ENCODE data around the gene ASB15.

Gene ASB15

DNA sequence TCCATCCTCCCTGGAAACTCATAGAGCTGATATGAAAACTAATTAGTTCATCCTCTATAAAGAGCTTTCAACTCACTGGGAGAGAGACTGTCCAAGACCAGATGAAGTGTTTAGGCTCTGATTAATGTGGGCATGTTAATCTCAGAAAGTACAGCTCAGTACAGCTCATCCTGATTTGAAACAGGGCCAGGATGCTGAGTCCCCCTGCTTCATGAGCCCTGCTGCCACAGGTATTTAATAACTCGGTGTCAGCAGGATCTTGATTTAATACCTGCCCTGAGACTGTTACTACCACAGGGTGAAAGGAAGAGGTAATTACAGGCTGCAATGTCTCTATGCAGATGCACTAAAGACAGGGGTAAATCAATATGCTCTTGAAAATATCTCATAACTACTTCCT is 64.9 kb downstream of the ASB15 start:
- no peak overlapping the region for H3K27ac ChIP-seq (ENCODE audit: extremely low read depth, low read depth, low read length)
- H3K4me1 ChIP-seq (ENCODE audit: control insufficient read depth, insufficient read depth, low read length), result no peaks in the 10 kb centered on the region
- TF ChIP-seq ZNF175 (tag by site-specific recombination; IDR thresholded peaks at IDR 0.05) (no peak), SP7 (tag by site-specific recombination; IDR thresholded peaks at IDR 0.05) (peak; percentile 87)
- ChIA-PET POLR2A (no interaction called here), CTCF (no interaction called here)
- no peaks in the 10 kb centered on the region for H3K9me3 ChIP-seq (ENCODE audit: control insufficient read depth, insufficient read depth, low read depth, low read length)
- no peaks in the 10 kb centered on the region for H3K36me3 ChIP-seq (ENCODE audit: control insufficient read depth in 2 of 2, insufficient read depth in 1 of 2, low read length in 2 of 2)
- no peak overlapping the region for H3K4me3 ChIP-seq (ENCODE audit: low read depth, low read length)

DNA sequence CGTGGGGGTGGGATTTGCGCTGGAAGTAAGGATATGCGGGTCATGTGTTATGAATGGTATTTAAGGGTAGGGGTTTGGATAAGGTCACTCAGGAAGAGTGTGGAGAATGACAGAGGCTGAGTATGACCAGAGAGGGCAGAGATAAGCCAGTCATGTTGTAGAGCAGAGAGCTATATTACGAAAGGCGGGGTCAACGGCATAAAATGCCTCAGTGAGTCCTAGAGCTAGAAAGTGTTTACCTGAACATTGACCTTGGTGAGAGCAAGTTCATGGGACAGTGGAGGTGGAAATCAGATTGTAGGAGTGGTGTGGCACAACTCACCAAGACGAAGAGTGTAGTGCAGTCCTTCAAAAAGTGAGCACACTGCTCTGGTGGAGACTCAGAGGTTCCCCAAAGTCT is 67.9 kb downstream of the ASB15 start:
- peaks cover 8% of the 10 kb centered on the region; the same call in 1 of the 2 replicates for H3K4me1 ChIP-seq (ENCODE audit: control insufficient read depth, insufficient read depth, low read length)
- no peak overlapping the region for H3K27ac ChIP-seq (ENCODE audit: extremely low read depth, low read depth, low read length)
- no peaks in the 10 kb centered on the region for H3K9me3 ChIP-seq (ENCODE audit: control insufficient read depth, insufficient read depth, low read depth, low read length)
- TF ChIP-seq ZNF571 (tag by site-specific recombination; IDR thresholded peaks at IDR 0.05) (no peak), TRIM28 (IDR thresholded peaks at IDR 0.05; ENCODE audit: borderline replicate concordance, low read length) (no peak), ZNF416 (tag by site-specific recombination; IDR thresholded peaks at IDR 0.05) (no peak), ZSCAN30 (tag by site-specific recombination; IDR thresholded peaks at IDR 0.05) (no peak), ZNF394 (tag by site-specific recombination; IDR thresholded peaks at IDR 0.05; ENCODE audit: borderline replicate concordance) (no peak), ZBTB48 (tag by site-specific recombination; IDR thresholded peaks at IDR 0.05) (no peak), ZNF677 (tag by site-specific recombination; IDR thresholded peaks at IDR 0.05) (no peak), OVOL3 (tag by site-specific recombination; IDR thresholded peaks at IDR 0.05) (no peak), ZFHX2 (tag by site-specific recombination; conservative IDR thresholded peaks at IDR 0.05) (no peak), OSR2 (tag by site-specific recombination; IDR thresholded peaks at IDR 0.05) (no peak), ZNF623 (tag by site-specific recombination; IDR thresholded peaks at IDR 0.05) (no peak), ZNF664 (tag by site-specific recombination; IDR thresholded peaks at IDR 0.05) (no peak), BCL11A (tag by site-specific recombination; IDR thresholded peaks at IDR 0.05; ENCODE audit: low read depth) (no peak)
- TF ChIP-seq, protein P1, sequence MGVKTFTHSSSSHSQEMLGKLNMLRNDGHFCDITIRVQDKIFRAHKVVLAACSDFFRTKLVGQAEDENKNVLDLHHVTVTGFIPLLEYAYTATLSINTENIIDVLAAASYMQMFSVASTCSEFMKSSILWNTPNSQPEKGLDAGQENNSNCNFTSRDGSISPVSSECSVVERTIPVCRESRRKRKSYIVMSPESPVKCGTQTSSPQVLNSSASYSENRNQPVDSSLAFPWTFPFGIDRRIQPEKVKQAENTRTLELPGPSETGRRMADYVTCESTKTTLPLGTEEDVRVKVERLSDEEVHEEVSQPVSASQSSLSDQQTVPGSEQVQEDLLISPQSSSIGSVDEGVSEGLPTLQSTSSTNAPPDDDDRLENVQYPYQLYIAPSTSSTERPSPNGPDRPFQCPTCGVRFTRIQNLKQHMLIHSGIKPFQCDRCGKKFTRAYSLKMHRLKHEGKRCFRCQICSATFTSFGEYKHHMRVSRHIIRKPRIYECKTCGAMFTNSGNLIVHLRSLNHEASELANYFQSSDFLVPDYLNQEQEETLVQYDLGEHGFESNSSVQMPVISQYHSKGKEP (tag by site-specific recombination; IDR thresholded peaks at IDR 0.05), result no peak
- TF ChIP-seq, protein P2, sequence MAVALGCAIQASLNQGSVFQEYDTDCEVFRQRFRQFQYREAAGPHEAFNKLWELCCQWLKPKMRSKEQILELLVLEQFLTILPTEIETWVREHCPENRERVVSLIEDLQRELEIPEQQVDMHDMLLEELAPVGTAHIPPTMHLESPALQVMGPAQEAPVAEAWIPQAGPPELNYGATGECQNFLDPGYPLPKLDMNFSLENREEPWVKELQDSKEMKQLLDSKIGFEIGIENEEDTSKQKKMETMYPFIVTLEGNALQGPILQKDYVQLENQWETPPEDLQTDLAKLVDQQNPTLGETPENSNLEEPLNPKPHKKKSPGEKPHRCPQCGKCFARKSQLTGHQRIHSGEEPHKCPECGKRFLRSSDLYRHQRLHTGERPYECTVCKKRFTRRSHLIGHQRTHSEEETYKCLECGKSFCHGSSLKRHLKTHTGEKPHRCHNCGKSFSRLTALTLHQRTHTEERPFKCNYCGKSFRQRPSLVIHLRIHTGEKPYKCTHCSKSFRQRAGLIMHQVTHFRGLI (tag by site-specific recombination; IDR thresholded peaks at IDR 0.05), result no peak
- TF ChIP-seq, protein P3, sequence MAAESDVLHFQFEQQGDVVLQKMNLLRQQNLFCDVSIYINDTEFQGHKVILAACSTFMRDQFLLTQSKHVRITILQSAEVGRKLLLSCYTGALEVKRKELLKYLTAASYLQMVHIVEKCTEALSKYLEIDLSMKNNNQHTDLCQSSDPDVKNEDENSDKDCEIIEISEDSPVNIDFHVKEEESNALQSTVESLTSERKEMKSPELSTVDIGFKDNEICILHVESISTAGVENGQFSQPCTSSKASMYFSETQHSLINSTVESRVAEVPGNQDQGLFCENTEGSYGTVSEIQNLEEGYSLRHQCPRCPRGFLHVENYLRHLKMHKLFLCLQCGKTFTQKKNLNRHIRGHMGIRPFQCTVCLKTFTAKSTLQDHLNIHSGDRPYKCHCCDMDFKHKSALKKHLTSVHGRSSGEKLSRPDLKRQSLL (tag by site-specific recombination; IDR thresholded peaks at IDR 0.05), result no peak
- TF ChIP-seq, protein P4, sequence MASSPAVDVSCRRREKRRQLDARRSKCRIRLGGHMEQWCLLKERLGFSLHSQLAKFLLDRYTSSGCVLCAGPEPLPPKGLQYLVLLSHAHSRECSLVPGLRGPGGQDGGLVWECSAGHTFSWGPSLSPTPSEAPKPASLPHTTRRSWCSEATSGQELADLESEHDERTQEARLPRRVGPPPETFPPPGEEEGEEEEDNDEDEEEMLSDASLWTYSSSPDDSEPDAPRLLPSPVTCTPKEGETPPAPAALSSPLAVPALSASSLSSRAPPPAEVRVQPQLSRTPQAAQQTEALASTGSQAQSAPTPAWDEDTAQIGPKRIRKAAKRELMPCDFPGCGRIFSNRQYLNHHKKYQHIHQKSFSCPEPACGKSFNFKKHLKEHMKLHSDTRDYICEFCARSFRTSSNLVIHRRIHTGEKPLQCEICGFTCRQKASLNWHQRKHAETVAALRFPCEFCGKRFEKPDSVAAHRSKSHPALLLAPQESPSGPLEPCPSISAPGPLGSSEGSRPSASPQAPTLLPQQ (tag by site-specific recombination; IDR thresholded peaks at IDR 0.05), result no peak
- POLR2A ChIA-PET, result no interaction called here
- CTCF ChIA-PET, result no interaction called here
- no peaks in the 10 kb centered on the region for H3K36me3 ChIP-seq (ENCODE audit: control insufficient read depth in 2 of 2, insufficient read depth in 1 of 2, low read length in 2 of 2)
- H3K4me3 ChIP-seq (ENCODE audit: low read depth, low read length), result no peak overlapping the region

Data from HEK293 (cell line).